Measurements from ENCODE around the gene ZPBP2.

Gene ZPBP2

GRCh38 chr17:39921323-39921722 lies 53.3 kb downstream of the ZPBP2 start:
- no peak overlapping the region for H3K4me3 ChIP-seq (ENCODE audit: low read depth, low read length)
- ChIA-PET CTCF (interaction anchor here (0.8 kb wide), 1 partner anchor 59 kb away, joined by 3 read pairs; no protein-coding TSS in a partner anchor), POLR2A (no interaction called here)
- H3K4me1 ChIP-seq (ENCODE audit: control insufficient read depth, insufficient read depth, low read length): peaks cover 9% of the 10 kb centered on the region; the same call in 1 of the 2 replicates
- H3K27ac ChIP-seq (ENCODE audit: extremely low read depth, low read depth, low read length): no peak overlapping the region
- TF ChIP-seq ZNF114 (tag by site-specific recombination; IDR thresholded peaks at IDR 0.05) (no peak), RBAK (tag by site-specific recombination; IDR thresholded peaks at IDR 0.05) (no peak)
- H3K9me3 ChIP-seq (ENCODE audit: control insufficient read depth, insufficient read depth, low read depth, low read length): no peaks in the 10 kb centered on the region
- H3K36me3 ChIP-seq (ENCODE audit: control insufficient read depth in 2 of 2, insufficient read depth in 1 of 2, low read length in 2 of 2): peaks cover 14 to 59% of the 10 kb centered on the region in 2 experiments; a peak in 2 of 3 replicates

GRCh38 chr17:39922006-39922405 lies 54.0 kb downstream of the ZPBP2 start:
- H3K36me3 ChIP-seq (ENCODE audit: control insufficient read depth in 2 of 2, insufficient read depth in 1 of 2, low read length in 2 of 2): peaks cover 14 to 54% of the 10 kb centered on the region in 2 experiments; a peak in 2 of 3 replicates
- no peaks in the 10 kb centered on the region for H3K9me3 ChIP-seq (ENCODE audit: control insufficient read depth, insufficient read depth, low read depth, low read length)
- TF ChIP-seq ZNF394 (tag by site-specific recombination; IDR thresholded peaks at IDR 0.05; ENCODE audit: borderline replicate concordance) (no peak), ZNF280D (tag by site-specific recombination; IDR thresholded peaks at IDR 0.05) (no peak), ZBTB8A (tag by site-specific recombination; IDR thresholded peaks at IDR 0.05) (no peak), ATF2 (tag by site-specific recombination; IDR thresholded peaks at IDR 0.05; ENCODE audit: low read depth) (no peak), ZNF239 (tag by site-specific recombination; IDR thresholded peaks at IDR 0.05) (no peak), ZBTB10 (tag by site-specific recombination; IDR thresholded peaks at IDR 0.05) (no peak), ZNF16 (tag by site-specific recombination; IDR thresholded peaks at IDR 0.05; ENCODE audit: low read depth) (no peak), ZNF302 (tag by site-specific recombination; IDR thresholded peaks at IDR 0.05; ENCODE audit: low read depth) (no peak), TCF7L2 (IDR thresholded peaks at IDR 0.05; ENCODE audit: borderline replicate concordance, low read depth, low read length) (no peak), ZNF112 (tag by site-specific recombination; IDR thresholded peaks at IDR 0.05) (no peak)
- CTCF ChIA-PET: interaction anchor here (0.6 to 0.8 kb wide), 2 partner anchors 56 to 58 kb away, joined by 3 read pairs; no protein-coding TSS in a partner anchor
- no peak overlapping the region for H3K27ac ChIP-seq (ENCODE audit: extremely low read depth, low read depth, low read length)
- peaks cover 9% of the 10 kb centered on the region; the same call in 1 of the 2 replicates for H3K4me1 ChIP-seq (ENCODE audit: control insufficient read depth, insufficient read depth, low read length)
- H3K4me3 ChIP-seq (ENCODE audit: low read depth, low read length): no peak overlapping the region
- POLR2A ChIA-PET: interaction anchor here (0.7 kb wide), 1 partner anchor 31 kb away, joined by 4 read pairs; no protein-coding TSS in a partner anchor

GRCh38 chr17:39923230-39923629 lies 55.2 kb downstream of the ZPBP2 start:
- Histone ChIP-seq H3K4me1 (ENCODE audit: control insufficient read depth, insufficient read depth, low read length) (peaks cover 9% of the 10 kb centered on the region; the same call in 1 of the 2 replicates), H3K4me3 (ENCODE audit: low read depth, low read length) (no peak overlapping the region), H3K36me3 (ENCODE audit: control insufficient read depth in 2 of 2, insufficient read depth in 1 of 2, low read length in 2 of 2) (peaks cover 14 to 52% of the 10 kb centered on the region in 2 experiments; a peak in 2 of 3 replicates), H3K27ac (ENCODE audit: extremely low read depth, low read depth, low read length) (no peak overlapping the region), H3K9me3 (ENCODE audit: control insufficient read depth, insufficient read depth, low read depth, low read length) (no peaks in the 10 kb centered on the region)
- POLR2A ChIA-PET: no interaction called here
- CTCF ChIA-PET: no interaction called here
- TF ChIP-seq ZNF514 (tag by site-specific recombination; IDR thresholded peaks at IDR 0.05) (no peak), ZNF274 (IDR thresholded peaks at IDR 0.05; ENCODE audit: low read length) (no peak), ZNF274 (tag by site-specific recombination; IDR thresholded peaks at IDR 0.05; ENCODE audit: borderline replicate concordance) (no peak), SCRT1 (tag by site-specific recombination; IDR thresholded peaks at IDR 0.05; ENCODE audit: borderline replicate concordance) (no peak)
